Trophoblast cell (in vitro differentiated cells and primary cell): Measurements from ENCODE around the gene NME1.

ENCODE experiments used
- DNase-seq, 2 donors: peaks; one replicate each; pipeline ENCODE4 v3.0.0-alpha.2; 2016
- H2AFZ ChIP-seq: 2 replicates; pipeline ENCODE4 v1.6.1; 2013; ENCODE audit warnings: low read length, moderate library complexity, mild to moderate bottlenecking; ENCODE audit not compliant: insufficient read depth, poor library complexity
- H2AK5ac ChIP-seq: 2 replicates; pipeline ENCODE4 v1.6.1; 2013; ENCODE audit warnings: mild to moderate bottlenecking, low read length
- H2BK120ac ChIP-seq: 2 replicates; pipeline ENCODE4 v1.6.1; 2013; ENCODE audit warnings: low read length, mild to moderate bottlenecking, moderate library complexity; ENCODE audit not compliant: insufficient read depth, poor library complexity
- H2BK12ac ChIP-seq: 2 replicates; pipeline ENCODE4 v1.6.1; 2013; ENCODE audit warnings: mild to moderate bottlenecking, low read length, moderate library complexity
- H2BK5ac ChIP-seq: 2 replicates; pipeline ENCODE4 v1.6.1; 2013; ENCODE audit warnings: low read length, low read depth, moderate library complexity, mild to moderate bottlenecking; ENCODE audit not compliant: poor library complexity
- H3K14ac ChIP-seq: 2 replicates; pipeline ENCODE4 v1.6.1; 2013; ENCODE audit warnings: mild to moderate bottlenecking, low read length
- H3K18ac ChIP-seq: 2 replicates; pipeline ENCODE4 v1.6.1; 2013; ENCODE audit warnings: mild to moderate bottlenecking, low read length
- H3K23ac ChIP-seq: 2 replicates; pipeline ENCODE4 v1.6.1; 2013; ENCODE audit warnings: low read length
- H3K27ac ChIP-seq: 2 replicates; pipeline ENCODE4 v1.5.1; 2013; ENCODE audit warnings: low read depth, mild to moderate bottlenecking, inconsistent platforms, low read length, moderate library complexity
- H3K27me3 ChIP-seq: 2 replicates; pipeline ENCODE4 v1.6.1; 2013; ENCODE audit warnings: inconsistent platforms, mild to moderate bottlenecking, low read length, moderate library complexity; ENCODE audit not compliant: insufficient read depth
- H3K36me3 ChIP-seq, 2 experiments: 1 replicate in 1 of 2; 2 replicates in 1 of 2; pipeline ENCODE4 v1.6.1; 2013; ENCODE audit warnings: low read length in 2 of 2, mild to moderate bottlenecking in 2 of 2, moderate library complexity in 1 of 2; ENCODE audit not compliant: insufficient read depth in 2 of 2, control insufficient read depth in 1 of 2
- H3K4ac ChIP-seq: 2 replicates; pipeline ENCODE4 v1.6.1; 2013; ENCODE audit warnings: low read depth, mild to moderate bottlenecking, low read length, moderate library complexity
- H3K4me1 ChIP-seq, 2 experiments: 1 replicate in 1 of 2; 2 replicates in 1 of 2; pipeline ENCODE4 v1.6.1; 2013; ENCODE audit warnings: low read length in 2 of 2, mild to moderate bottlenecking in 2 of 2, moderate library complexity in 1 of 2; ENCODE audit not compliant: insufficient read depth in 2 of 2, control insufficient read depth in 1 of 2
- H3K4me2 ChIP-seq: 2 replicates; pipeline ENCODE4 v1.6.1; 2013; ENCODE audit warnings: inconsistent platforms, mild to moderate bottlenecking, low read length, moderate library complexity
- H3K4me3 ChIP-seq: 2 replicates; pipeline ENCODE4 v1.5.1; 2013; ENCODE audit warnings: mild to moderate bottlenecking, low read depth, low read length, inconsistent platforms
- H3K79me1 ChIP-seq: one replicate; pipeline ENCODE4 v1.6.1; 2013; ENCODE audit warnings: low read length
- H3K79me2 ChIP-seq: 2 replicates; pipeline ENCODE4 v1.6.1; 2013; ENCODE audit warnings: low read length, mild to moderate bottlenecking; ENCODE audit not compliant: control insufficient read depth, insufficient read depth, poor library complexity
- H3K9ac ChIP-seq: 2 replicates; pipeline ENCODE4 v1.6.1; 2013; ENCODE audit warnings: mild to moderate bottlenecking, low read length
- H3K9me3 ChIP-seq: 2 replicates; pipeline ENCODE4 v1.6.1; 2013; ENCODE audit warnings: low read depth, mild to moderate bottlenecking, control low read depth, inconsistent platforms, low read length; ENCODE audit not compliant: insufficient read depth
- H4K12ac ChIP-seq: 2 replicates; pipeline ENCODE4 v1.6.1; 2013; ENCODE audit warnings: low read depth, mild to moderate bottlenecking, low read length, moderate library complexity
- H4K8ac ChIP-seq: 2 replicates; pipeline ENCODE4 v1.6.1; 2013; ENCODE audit warnings: low read depth, mild to moderate bottlenecking, low read length, moderate library complexity
- H4K91ac ChIP-seq: one replicate; pipeline ENCODE4 v1.6.1; 2013; ENCODE audit warnings: low read depth, mild to moderate bottlenecking, low read length, moderate library complexity
- WGBS: extraction: QIAGEN DNeasy Blood & Tissue Kit; methylation state at CpG from one replicate; pipeline ENCODE4 v1.1.7; 2013; ENCODE audit warnings: missing lambda C conversion rate; ENCODE audit not compliant: insufficient read length, insufficient coverage; ENCODE audit errors: extremely low coverage; 5-methylcytosine and 5-hydroxymethylcytosine counted together

NME1 gene

DNA sequence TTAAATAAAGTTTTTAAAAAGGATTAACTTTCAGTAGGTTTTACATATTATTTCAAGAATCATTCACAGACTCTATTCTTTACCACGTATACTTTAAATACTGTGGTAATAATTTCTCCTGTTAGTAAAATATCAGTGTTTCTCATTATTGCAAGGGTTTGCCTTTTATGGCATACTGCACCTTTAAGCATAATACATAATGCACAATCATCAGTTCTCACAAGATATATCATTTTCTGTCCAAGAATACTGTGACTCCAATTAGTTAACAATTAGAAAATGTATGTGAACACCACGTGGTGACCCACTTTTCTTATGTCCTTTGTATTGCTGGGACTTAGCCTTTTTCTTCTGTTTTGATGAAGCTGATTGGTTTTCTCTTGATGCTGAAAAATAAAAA, 38.5 kb downstream of the NME1 start:
- DNase-seq = no peak
- H3K9me3 ChIP-seq = no peaks in the 10 kb centered on the region
- H3K14ac ChIP-seq = no peak overlapping the region
- H3K9ac ChIP-seq = no peak overlapping the region
- no peak overlapping the region for H3K27ac ChIP-seq
- H3K4ac ChIP-seq = no peak overlapping the region
- no peaks in the 10 kb centered on the region for H3K79me1 ChIP-seq
- no peak overlapping the region for H2AK5ac ChIP-seq
- H3K18ac ChIP-seq = no peak overlapping the region
- H2BK5ac ChIP-seq = no peak overlapping the region
- H2BK12ac ChIP-seq = no peak overlapping the region
- H3K4me1 ChIP-seq = no peaks in the 10 kb centered on the region
- H2BK120ac ChIP-seq = no peak overlapping the region
- no peak overlapping the region for H4K8ac ChIP-seq
- no peaks in the 10 kb centered on the region for H3K27me3 ChIP-seq
- H4K91ac ChIP-seq = no peak overlapping the region
- no peak overlapping the region for H3K4me3 ChIP-seq
- no peak overlapping the region for H2AFZ ChIP-seq
- no peak overlapping the region for H3K4me2 ChIP-seq
- peaks cover 27 to 29% of the 10 kb centered on the region in 2 experiments for H3K36me3 ChIP-seq
- no peak overlapping the region for H3K23ac ChIP-seq
- no peaks in the 10 kb centered on the region for H3K79me2 ChIP-seq
- no peak overlapping the region for H4K12ac ChIP-seq
- no CpG with 5 or more reads among the region's 2 CpGs for WGBS

DNA sequence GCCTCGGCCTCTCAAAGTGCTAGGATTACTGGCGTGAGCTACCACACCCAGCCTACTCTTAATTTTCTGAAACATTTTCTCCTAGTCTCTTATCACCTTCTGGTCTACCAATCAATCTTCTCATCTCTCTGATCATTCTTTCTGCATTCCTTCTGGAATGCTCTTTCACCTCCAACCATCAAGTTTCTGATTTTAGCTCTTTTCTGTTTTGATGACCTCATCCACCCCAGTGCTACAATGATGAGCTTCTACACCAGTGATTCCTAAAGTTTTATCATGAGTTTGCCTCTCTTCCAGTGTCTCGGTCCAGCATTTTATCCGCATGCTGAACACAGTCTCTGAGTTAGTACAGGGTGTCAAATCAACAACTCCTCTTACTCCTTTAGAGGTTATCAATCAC, 44.4 kb downstream of the NME1 start:
- Histone ChIP-seq H2AK5ac (no peak overlapping the region), H3K4me2 (no peak overlapping the region), H3K9me3 (no peaks in the 10 kb centered on the region), H2BK120ac (no peak overlapping the region), H3K27me3 (no peaks in the 10 kb centered on the region), H2BK12ac (no peak overlapping the region), H3K23ac (no peak overlapping the region), H3K4me3 (no peak overlapping the region), H4K12ac (no peak overlapping the region), H3K27ac (no peak overlapping the region), H2AFZ (no peak overlapping the region), H3K79me2 (no peaks in the 10 kb centered on the region), H3K79me1 (no peaks in the 10 kb centered on the region), H4K8ac (no peak overlapping the region), H3K18ac (no peak overlapping the region), H3K4me1 (no peaks in the 10 kb centered on the region), H3K36me3 (peaks cover 38 to 42% of the 10 kb centered on the region in 2 experiments), H3K4ac (no peak overlapping the region), H2BK5ac (no peak overlapping the region), H4K91ac (no peak overlapping the region), H3K9ac (no peak overlapping the region), H3K14ac (no peak overlapping the region)
- DNase-seq = peak in 1 of 2 donors; percentile 36
- WGBS = no CpG with 5 or more reads among the region's 4 CpGs

DNA sequence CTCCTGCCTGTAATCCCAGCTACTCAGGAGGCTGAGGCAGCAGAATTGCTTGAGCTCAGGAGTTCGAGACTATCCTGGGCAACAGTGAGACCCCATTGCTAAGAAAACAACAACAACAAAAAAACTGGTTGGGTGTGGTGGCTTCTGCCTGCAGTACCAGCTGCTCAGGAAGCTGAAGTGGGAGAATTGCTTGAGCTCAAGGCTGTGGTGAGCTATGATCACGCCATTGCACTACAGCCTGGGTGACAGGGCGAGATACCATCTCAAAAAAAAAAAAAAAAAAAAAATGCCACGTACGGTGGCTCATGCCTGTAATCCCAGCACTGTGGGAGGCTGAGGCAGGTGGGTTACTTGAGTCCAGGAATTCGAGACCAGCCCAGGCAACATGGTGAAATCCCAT, 46.9 kb downstream of the NME1 start:
- Histone ChIP-seq H2BK120ac (no peak overlapping the region), H3K36me3 (peaks cover 34 to 43% of the 10 kb centered on the region in 2 experiments), H3K79me2 (no peaks in the 10 kb centered on the region), H3K14ac (no peak overlapping the region), H3K4me3 (no peak overlapping the region), H4K8ac (no peak overlapping the region), H3K9me3 (no peaks in the 10 kb centered on the region), H2BK5ac (no peak overlapping the region), H4K91ac (no peak overlapping the region), H3K27me3 (no peaks in the 10 kb centered on the region), H3K4me2 (no peak overlapping the region), H2AFZ (no peak overlapping the region), H2AK5ac (no peak overlapping the region), H3K4me1 (no peaks in the 10 kb centered on the region), H3K79me1 (no peaks in the 10 kb centered on the region), H3K9ac (no peak overlapping the region), H4K12ac (no peak overlapping the region), H3K18ac (no peak overlapping the region), H3K27ac (no peak overlapping the region), H3K4ac (no peak overlapping the region), H3K23ac (no peak overlapping the region), H2BK12ac (no peak overlapping the region)
- DNase-seq = peak; percentile 3 to 45
- WGBS = no CpG with 5 or more reads among the region's 6 CpGs

DNA sequence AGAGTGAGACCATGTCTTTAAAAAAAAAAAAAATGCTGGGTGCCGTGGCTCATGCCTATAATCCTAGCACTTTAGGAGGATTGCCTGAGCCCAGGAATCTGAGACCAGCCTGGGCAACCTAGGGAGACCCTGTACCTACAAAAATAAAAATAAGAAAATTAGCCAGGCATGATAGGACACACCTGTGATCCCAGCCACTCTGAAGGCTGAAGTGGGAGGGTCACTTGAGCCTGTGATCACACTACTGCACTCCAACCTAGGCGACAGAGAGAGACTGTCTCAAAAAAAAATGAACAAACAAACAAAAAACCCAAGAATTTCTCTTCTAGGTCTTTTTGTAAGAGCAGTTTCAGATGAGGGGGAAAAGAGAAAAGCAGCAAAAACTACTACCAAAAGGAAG, 47.5 kb downstream of the NME1 start:
- peaks cover 32 to 42% of the 10 kb centered on the region in 2 experiments for H3K36me3 ChIP-seq
- no peak overlapping the region for H3K14ac ChIP-seq
- no peak overlapping the region for H2AK5ac ChIP-seq
- no peaks in the 10 kb centered on the region for H3K79me2 ChIP-seq
- no peak for DNase-seq
- H3K23ac ChIP-seq = no peak overlapping the region
- H3K4ac ChIP-seq = no peak overlapping the region
- no CpG with 5 or more reads among the region's 2 CpGs for WGBS
- H3K27ac ChIP-seq = no peak overlapping the region
- H3K9me3 ChIP-seq = no peaks in the 10 kb centered on the region
- no peak overlapping the region for H3K9ac ChIP-seq
- H2BK5ac ChIP-seq = no peak overlapping the region
- no peak overlapping the region for H2BK12ac ChIP-seq
- H3K4me3 ChIP-seq = no peak overlapping the region
- no peak overlapping the region for H2BK120ac ChIP-seq
- no peak overlapping the region for H4K8ac ChIP-seq
- H3K4me1 ChIP-seq = no peaks in the 10 kb centered on the region
- no peak overlapping the region for H3K18ac ChIP-seq
- no peak overlapping the region for H2AFZ ChIP-seq
- H3K27me3 ChIP-seq = no peaks in the 10 kb centered on the region
- no peak overlapping the region for H3K4me2 ChIP-seq
- H4K12ac ChIP-seq = no peak overlapping the region
- H4K91ac ChIP-seq = no peak overlapping the region
- no peaks in the 10 kb centered on the region for H3K79me1 ChIP-seq
